Measurements from ENCODE around the gene LIG1. TPM values are rescaled to one million over a fixed set of nuclear protein-coding genes. Genes with fewer than 3 reads are reported as not detected.
"Not testable (repeated sequence)": the region's sequence is repeated elsewhere in the genome, so short reads cannot be mapped to it uniquely, and the experiment has no call there.

The LIG1 gene
- total RNA-seq, 3 donors from 2014 or later, result 16.0 to 42.7 (median 29.6) TPM

DNA sequence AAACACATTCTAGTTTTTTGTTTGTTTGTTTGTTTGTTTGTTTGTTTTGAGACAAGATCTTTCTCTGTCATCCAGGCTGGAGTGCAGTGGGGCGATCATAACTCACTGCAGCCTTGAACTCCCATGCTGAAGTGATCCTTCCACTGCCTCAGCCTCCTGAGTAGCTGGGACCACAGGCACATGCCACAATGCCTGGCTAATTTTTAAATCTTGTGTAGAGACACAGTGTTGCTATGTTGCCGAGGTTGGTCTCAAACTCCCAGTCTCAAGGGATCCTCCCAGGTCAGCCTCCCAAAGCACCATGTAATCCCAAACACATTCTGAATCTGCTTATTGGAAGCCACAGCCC is 75.3 kb downstream of the LIG1 start:
- Histone ChIP-seq H3K4me1 (ENCODE audit: low read depth) (no peaks in the 10 kb centered on the region), H3K36me3 (ENCODE audit: low read depth) (no peaks in the 10 kb centered on the region), H3K9me3 (no peaks in the 10 kb centered on the region), H3K4me3 (no peak overlapping the region)
- TF ChIP-seq, protein P1, sequence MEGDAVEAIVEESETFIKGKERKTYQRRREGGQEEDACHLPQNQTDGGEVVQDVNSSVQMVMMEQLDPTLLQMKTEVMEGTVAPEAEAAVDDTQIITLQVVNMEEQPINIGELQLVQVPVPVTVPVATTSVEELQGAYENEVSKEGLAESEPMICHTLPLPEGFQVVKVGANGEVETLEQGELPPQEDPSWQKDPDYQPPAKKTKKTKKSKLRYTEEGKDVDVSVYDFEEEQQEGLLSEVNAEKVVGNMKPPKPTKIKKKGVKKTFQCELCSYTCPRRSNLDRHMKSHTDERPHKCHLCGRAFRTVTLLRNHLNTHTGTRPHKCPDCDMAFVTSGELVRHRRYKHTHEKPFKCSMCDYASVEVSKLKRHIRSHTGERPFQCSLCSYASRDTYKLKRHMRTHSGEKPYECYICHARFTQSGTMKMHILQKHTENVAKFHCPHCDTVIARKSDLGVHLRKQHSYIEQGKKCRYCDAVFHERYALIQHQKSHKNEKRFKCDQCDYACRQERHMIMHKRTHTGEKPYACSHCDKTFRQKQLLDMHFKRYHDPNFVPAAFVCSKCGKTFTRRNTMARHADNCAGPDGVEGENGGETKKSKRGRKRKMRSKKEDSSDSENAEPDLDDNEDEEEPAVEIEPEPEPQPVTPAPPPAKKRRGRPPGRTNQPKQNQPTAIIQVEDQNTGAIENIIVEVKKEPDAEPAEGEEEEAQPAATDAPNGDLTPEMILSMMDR (IDR thresholded peaks at IDR 0.05), result no peak
- intact Hi-C loops (cut with DNase I, micrococcal nuclease), result no loop called here
- no peak for DNase-seq
- ATAC-seq, result no peak

DNA sequence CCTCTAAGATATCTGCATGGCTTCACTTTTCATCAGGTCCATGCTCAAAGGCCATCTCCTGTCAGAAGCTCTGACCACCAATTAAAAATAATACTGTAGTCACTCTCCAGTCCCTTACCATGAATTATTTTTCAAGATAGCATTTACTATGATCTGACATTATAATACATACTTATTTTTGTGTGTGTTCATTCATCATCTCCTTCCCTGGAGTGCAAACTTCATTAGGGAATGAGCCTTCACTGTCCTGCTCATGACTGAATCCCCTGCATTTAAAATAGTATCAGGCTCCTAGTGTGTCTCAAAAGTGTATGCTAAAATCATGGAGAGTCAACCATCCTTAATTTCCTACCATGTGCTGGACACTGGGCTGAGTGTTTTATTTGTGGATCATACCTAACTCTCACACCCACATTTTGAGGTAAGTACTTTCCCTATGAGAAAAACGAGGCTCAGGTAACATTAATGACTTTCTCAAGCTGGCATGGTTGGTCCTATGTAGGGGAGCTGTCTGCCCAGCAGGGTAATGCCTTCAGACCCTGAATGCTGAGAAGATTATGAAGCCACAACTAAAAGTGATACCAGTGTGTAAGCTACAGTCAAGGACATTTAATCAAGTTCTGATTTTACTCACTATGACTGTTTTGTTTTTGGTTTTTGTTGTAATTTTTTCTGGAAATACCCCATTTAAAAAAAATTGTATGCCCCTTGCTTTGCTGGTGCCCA is 75.9 kb downstream of the LIG1 start:
- Histone ChIP-seq H3K9me3 (no peaks in the 10 kb centered on the region), H3K4me3 (no peak overlapping the region), H3K4me1 (ENCODE audit: low read depth) (no peaks in the 10 kb centered on the region), H3K36me3 (ENCODE audit: low read depth) (no peaks in the 10 kb centered on the region)
- ATAC-seq (no peak), DNase-seq (no peak)
- intact Hi-C loops (cut with DNase I, micrococcal nuclease), result no loop called here
- TF ChIP-seq, protein P1 (IDR thresholded peaks at IDR 0.05), result no peak

GRCh38 chr19:48091111-48091718 is 78.9 kb downstream of the LIG1 start:
- DNase-seq; H3K9me3 ChIP-seq; H3K4me3 ChIP-seq; ATAC-seq; H3K4me1 ChIP-seq (ENCODE audit: low read depth); H3K36me3 ChIP-seq (ENCODE audit: low read depth); intact Hi-C loops (cut with DNase I, micrococcal nuclease): not testable (repeated sequence)

GRCh38 chr19:48090281-48090802 is 79.8 kb downstream of the LIG1 start:
- intact Hi-C loops (cut with DNase I, micrococcal nuclease), result no loop called here
- Histone ChIP-seq H3K9me3 (no peaks in the 10 kb centered on the region), H3K4me3 (no peak overlapping the region), H3K36me3 (ENCODE audit: low read depth) (no peaks in the 10 kb centered on the region), H3K4me1 (ENCODE audit: low read depth) (no peaks in the 10 kb centered on the region)
- TF ChIP-seq, protein P1 (IDR thresholded peaks at IDR 0.05), result no peak
- DNase-seq (peak in 2 of 3 donors; percentile 36 to 40), ATAC-seq (peak; percentile 88)

DNA sequence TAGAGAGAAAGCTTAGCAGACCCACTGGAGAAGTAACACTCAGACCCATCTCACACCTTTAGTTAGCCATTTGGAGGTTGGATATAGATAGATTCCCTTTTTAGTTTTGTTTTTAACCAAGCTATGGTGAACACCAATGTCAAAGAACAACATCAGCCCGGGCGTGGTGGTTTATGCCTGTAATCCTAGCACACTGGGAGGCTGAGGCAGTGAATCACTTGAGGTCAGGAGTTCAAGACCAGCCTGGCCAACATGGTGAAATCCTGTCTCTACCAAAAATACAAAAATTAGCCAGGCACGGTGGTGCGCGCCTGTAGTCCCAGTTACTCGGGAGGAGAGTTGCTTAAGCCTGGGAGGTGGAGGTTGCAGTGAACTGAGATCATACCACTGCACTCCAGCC is 81.2 kb downstream of the LIG1 start:
- H3K4me1 ChIP-seq (ENCODE audit: low read depth); ATAC-seq; intact Hi-C loops (cut with DNase I, micrococcal nuclease); H3K9me3 ChIP-seq; DNase-seq; H3K36me3 ChIP-seq (ENCODE audit: low read depth); H3K4me3 ChIP-seq: not testable (repeated sequence)

DNA sequence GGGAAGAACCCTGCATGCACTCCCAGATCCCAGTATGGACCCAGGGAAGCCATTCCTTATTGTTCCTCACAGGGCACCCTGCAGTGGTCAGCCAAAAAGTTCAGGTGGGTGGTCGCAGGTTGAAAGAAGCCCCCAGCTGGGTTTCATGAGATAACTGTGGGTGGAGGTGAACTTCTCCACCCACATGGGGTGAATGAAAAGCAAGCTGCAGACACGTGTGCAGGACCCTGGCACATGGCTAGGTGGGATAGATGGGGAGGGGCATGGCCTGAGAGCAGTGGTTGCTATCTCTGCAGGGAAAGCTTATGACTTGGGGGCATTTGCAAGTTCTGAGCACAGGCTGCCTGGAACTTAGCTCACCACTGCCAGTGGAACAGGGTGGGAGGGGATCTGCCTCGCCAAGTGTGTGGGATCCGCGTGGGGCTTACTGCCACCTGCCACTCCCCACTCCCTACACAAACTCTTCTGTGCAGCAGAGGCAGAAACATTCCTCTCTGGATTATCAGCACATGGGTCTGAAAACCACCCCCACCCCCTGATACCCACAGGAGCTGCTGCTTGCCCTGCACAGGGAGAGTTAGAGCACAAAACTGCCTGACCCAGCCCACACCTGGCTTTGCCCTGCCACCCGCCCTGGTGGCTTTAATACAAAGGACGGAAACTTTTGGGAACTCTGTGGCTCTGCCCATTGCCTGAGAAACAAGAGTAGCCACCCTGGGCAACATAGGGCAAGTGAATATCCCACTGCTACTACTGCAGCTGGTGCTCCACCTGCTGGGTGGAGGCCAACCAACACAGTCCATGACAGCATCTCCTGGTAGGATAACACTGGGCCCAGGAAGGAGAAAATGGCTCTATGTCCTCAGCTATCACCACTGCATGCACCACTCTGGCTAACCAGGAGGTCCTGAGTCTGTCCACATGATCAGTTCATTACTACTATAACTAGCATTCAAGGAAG is 84.0 kb downstream of the LIG1 start:
- Histone ChIP-seq H3K4me1 (ENCODE audit: low read depth) (no peaks in the 10 kb centered on the region), H3K36me3 (ENCODE audit: low read depth) (no peaks in the 10 kb centered on the region), H3K9me3 (no peaks in the 10 kb centered on the region), H3K4me3 (no peak overlapping the region)
- no peak for DNase-seq
- intact Hi-C loops (cut with DNase I, micrococcal nuclease), result no loop called here
- no peak for ATAC-seq
- TF ChIP-seq, protein P1 (IDR thresholded peaks at IDR 0.05), result no peak

Data from mucosa of descending colon (tissue), 3 donors.